Aorta (tissue), 5 donors: Measurements from ENCODE around the gene CADM1. TPM values are rescaled to one million over a fixed set of nuclear protein-coding genes. Genes with fewer than 3 reads are reported as not detected.

Experiments
- ATAC-seq: fragments of 200-7000 bp; cut with Tn5 transposase; one replicate; pipeline ENCODE4 v1.9.1; 2022; ENCODE audit warnings: moderate library complexity; ENCODE audit not compliant: low FRiP score
- DNase-seq, 2 donors: peaks; one replicate each; pipeline ENCODE4 v3.0.0-alpha.2; 2020
- H3K27ac ChIP-seq, 2 donors: one replicate each; pipeline ENCODE4 v1.5.1; 2013; ENCODE audit warnings: low read length in 2 of 2, mild to moderate bottlenecking in 2 of 2, moderate library complexity in 2 of 2, control low read depth in 1 of 2, inconsistent platforms in 1 of 2, low read depth in 1 of 2
- H3K27me3 ChIP-seq, 2 donors: one replicate each; pipeline ENCODE4 v1.6.1; 2013; ENCODE audit warnings: control low read depth in 1 of 2, low read length in 1 of 2, mild to moderate bottlenecking in 1 of 2, moderate library complexity in 1 of 2; ENCODE audit not compliant: insufficient read depth in 2 of 2, control insufficient read depth in 1 of 2
- H3K36me3 ChIP-seq, 2 donors: one replicate each; pipeline ENCODE4 v1.6.1; 2013; ENCODE audit warnings: control low read depth in 1 of 2, low read length in 1 of 2, mild to moderate bottlenecking in 1 of 2; ENCODE audit not compliant: insufficient read depth in 2 of 2, control insufficient read depth in 1 of 2
- H3K4me1 ChIP-seq, 2 donors: one replicate each; pipeline ENCODE4 v1.6.1; 2013; ENCODE audit warnings: low read length in 2 of 2, control low read depth in 1 of 2, mild to moderate bottlenecking in 1 of 2, moderate library complexity in 1 of 2; ENCODE audit not compliant: insufficient read depth in 2 of 2, control insufficient read depth in 1 of 2
- H3K4me3 ChIP-seq, 2 donors: one replicate each; pipeline ENCODE4 v1.5.1; 2013; ENCODE audit warnings: low read length in 2 of 2, control low read depth in 1 of 2, mild to moderate bottlenecking in 1 of 2
- H3K9me3 ChIP-seq: one replicate; pipeline ENCODE4 v1.6.1; 2013; ENCODE audit warnings: mild to moderate bottlenecking, low read length; ENCODE audit not compliant: control insufficient read depth
- WGBS, 2 donors: extraction: QIAGEN DNeasy Blood & Tissue Kit; methylation state at CpG; one replicate each; pipeline ENCODE4 v1.1.7; 2013; 5-methylcytosine and 5-hydroxymethylcytosine counted together
- intact Hi-C, 2 donors: fragments of 100-400 bp; cut with DNase I; formaldehyde crosslinking; loops; one replicate each; pipeline versions ENCODE4 v1.14.2 to v1.15.0; 2022
- polyA plus RNA-seq, 2 donors: library from polyadenylated mRNA; stranded (reverse); fragments of 200-250 nt; gene quantifications; one replicate each; pipeline ENCODE4 v1.2.3, GENCODE V29; 2013
- total RNA-seq, 2 donors: library from RNA; stranded (reverse); fragmentation: NEBNext Ultra II Directional; extraction: Animal tissue kit (Norgen Biotek cat#: 25700); gene quantifications; one replicate each; pipeline ENCODE4 v1.2.1, GENCODE V29; 2021
- donor health status: healthy with polysubstance abuse.
- donor health status: Bipolar disorder and iron deficiency.
- donor health status: DM: no; HTN: no; CAD: no.
- donor health status: DM: no; HTN: no; CAD: no.
- donor health status: DM: yes; HTN: yes; CAD: no.

The CADM1 gene
- total and polyA plus RNA-seq, 4 donors = 0.26 to 9.8 (median 5.7) TPM

GRCh38 chr11:115428306-115428705, 75.9 kb downstream of the CADM1 start:
- Histone ChIP-seq H3K36me3 (no peaks in the 10 kb centered on the region), H3K4me3 (no peak overlapping the region), H3K9me3 (no peaks in the 10 kb centered on the region), H3K27ac (no peak overlapping the region), H3K4me1 (no peaks in the 10 kb centered on the region), H3K27me3 (no peaks in the 10 kb centered on the region)
- DNase-seq = no peak
- no peak for ATAC-seq
- intact Hi-C loops = no loop called here

- no peak overlapping the region for H3K4me3 ChIP-seq
- DNase-seq (no peak), ATAC-seq (no peak)
- H3K27me3 ChIP-seq = no peaks in the 10 kb centered on the region
- H3K9me3 ChIP-seq = no peaks in the 10 kb centered on the region
- no peaks in the 10 kb centered on the region for H3K36me3 ChIP-seq
- H3K4me1 ChIP-seq = peaks cover 0 to 1% of the 10 kb centered on the region in 2 donors
- intact Hi-C loops = no loop called here
- no peak overlapping the region for H3K27ac ChIP-seq
- WGBS, 2 donors = 86 to 87% methylated on average over 7 of the region's 7 CpGs
These were observed 78.4 kb downstream of the CADM1 start for GRCh38 chr11:115425816-115426215.

GRCh38 chr11:115425250-115425649, 79.0 kb downstream of the CADM1 start:
- no peaks in the 10 kb centered on the region for H3K36me3 ChIP-seq
- no peak for ATAC-seq
- WGBS, 2 donors = 82 to 85% methylated on average over 5 of the region's 5 CpGs
- no peak overlapping the region for H3K4me3 ChIP-seq
- no peak overlapping the region for H3K27ac ChIP-seq
- H3K4me1 ChIP-seq = peaks cover 0 to 1% of the 10 kb centered on the region in 2 donors
- H3K9me3 ChIP-seq = no peaks in the 10 kb centered on the region
- intact Hi-C loops = no loop called here
- no peak for DNase-seq
- H3K27me3 ChIP-seq = no peaks in the 10 kb centered on the region

GRCh38 chr11:115423728-115424459, 80.3 kb downstream of the CADM1 start:
- DNase-seq (no peak), ATAC-seq (no peak)
- no peak overlapping the region for H3K27ac ChIP-seq
- intact Hi-C loops = no loop called here
- no peak overlapping the region for H3K4me3 ChIP-seq
- H3K9me3 ChIP-seq = no peaks in the 10 kb centered on the region
- H3K27me3 ChIP-seq = no peaks in the 10 kb centered on the region
- peaks cover 0 to 1% of the 10 kb centered on the region in 2 donors for H3K4me1 ChIP-seq
- no peaks in the 10 kb centered on the region for H3K36me3 ChIP-seq
- 53 to 64% methylated on average over 7 of the region's 7 CpGs for WGBS, 2 donors

- Histone ChIP-seq H3K36me3 (no peaks in the 10 kb centered on the region), H3K4me1 (peaks cover 0 to 1% of the 10 kb centered on the region in 2 donors), H3K27ac (no peak overlapping the region), H3K9me3 (no peaks in the 10 kb centered on the region), H3K27me3 (no peaks in the 10 kb centered on the region), H3K4me3 (no peak overlapping the region)
- intact Hi-C loops = no loop called here
- DNase-seq (no peak), ATAC-seq (no peak)
- WGBS, 2 donors = 70 to 79% methylated on average over 6 of the region's 6 CpGs
These were observed 82.1 kb downstream of the CADM1 start for GRCh38 chr11:115421992-115422689.

GRCh38 chr11:115421352-115421991, 82.7 kb downstream of the CADM1 start:
- intact Hi-C loops = no loop called here
- Histone ChIP-seq H3K36me3 (no peaks in the 10 kb centered on the region), H3K4me3 (no peak overlapping the region), H3K27ac (no peak overlapping the region), H3K27me3 (no peaks in the 10 kb centered on the region), H3K4me1 (peaks cover 0 to 1% of the 10 kb centered on the region in 2 donors), H3K9me3 (no peaks in the 10 kb centered on the region)
- 30 to 34% methylated on average over 9 of the region's 9 CpGs for WGBS, 2 donors
- DNase-seq (no peak), ATAC-seq (no peak)

GRCh38 chr11:115420505-115420904, 83.7 kb downstream of the CADM1 start:
- WGBS, 2 donors = 62 to 78% methylated on average over 5 of the region's 5 CpGs
- Histone ChIP-seq H3K9me3 (no peaks in the 10 kb centered on the region), H3K4me3 (no peak overlapping the region), H3K27ac (no peak overlapping the region), H3K27me3 (no peaks in the 10 kb centered on the region), H3K36me3 (no peaks in the 10 kb centered on the region), H3K4me1 (peaks cover 0 to 1% of the 10 kb centered on the region in 2 donors)
- intact Hi-C loops = no loop called here
- ATAC-seq = no peak
- no peak for DNase-seq

GRCh38 chr11:115418626-115419025, 85.6 kb downstream of the CADM1 start:
- Histone ChIP-seq H3K9me3 (no peaks in the 10 kb centered on the region), H3K4me3 (no peak overlapping the region), H3K27me3 (no peaks in the 10 kb centered on the region), H3K4me1 (peaks cover 0 to 1% of the 10 kb centered on the region in 2 donors), H3K36me3 (no peaks in the 10 kb centered on the region), H3K27ac (no peak overlapping the region)
- WGBS, 2 donors = 73 to 78% methylated on average over 1 of the region's 1 CpG
- no peak for ATAC-seq
- intact Hi-C loops = no loop called here
- DNase-seq = no peak
